ENCODE results near the gene MAP2K3.
"Not testable (repeated sequence)": the region's sequence is repeated elsewhere in the genome, so short reads cannot be mapped to it uniquely, and the experiment has no call there.

Gene MAP2K3

DNA sequence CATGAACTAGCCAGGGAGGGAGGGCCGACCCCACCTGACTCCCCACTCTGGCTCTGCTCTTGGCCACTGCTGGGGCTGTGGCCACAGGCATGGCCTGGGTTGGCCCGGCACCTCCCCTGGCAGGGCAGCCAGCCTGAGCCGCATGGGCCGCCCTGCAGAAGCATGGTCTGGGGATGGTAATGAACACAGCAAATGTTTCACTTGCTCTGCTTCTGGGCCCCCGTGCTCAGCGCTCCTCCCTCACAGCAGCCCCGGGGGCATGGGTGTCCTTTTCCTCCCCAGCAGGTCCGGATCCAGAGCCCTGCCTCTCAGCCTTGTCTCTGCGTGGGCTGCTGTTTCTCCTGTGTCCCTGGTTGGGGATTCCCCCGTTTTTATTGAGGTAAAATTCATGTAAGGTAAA, 60.7 kb downstream of the MAP2K3 start:
- Histone ChIP-seq H3K9me3 (no peaks in the 10 kb centered on the region), H3K4me1 (ENCODE audit: control insufficient read depth in 1 of 2, insufficient read depth in 1 of 2, low read depth in 1 of 2, low read length in 1 of 2) (no peaks in the 10 kb centered on the region), H3K27ac (no peak overlapping the region), H3K4me3 (ENCODE audit: low read depth in 1 of 2, low read length in 1 of 2) (no peak overlapping the region), H3K36me3 (no peaks in the 10 kb centered on the region), H3K27me3 (no peaks in the 10 kb centered on the region)
- TF ChIP-seq, protein P1, sequence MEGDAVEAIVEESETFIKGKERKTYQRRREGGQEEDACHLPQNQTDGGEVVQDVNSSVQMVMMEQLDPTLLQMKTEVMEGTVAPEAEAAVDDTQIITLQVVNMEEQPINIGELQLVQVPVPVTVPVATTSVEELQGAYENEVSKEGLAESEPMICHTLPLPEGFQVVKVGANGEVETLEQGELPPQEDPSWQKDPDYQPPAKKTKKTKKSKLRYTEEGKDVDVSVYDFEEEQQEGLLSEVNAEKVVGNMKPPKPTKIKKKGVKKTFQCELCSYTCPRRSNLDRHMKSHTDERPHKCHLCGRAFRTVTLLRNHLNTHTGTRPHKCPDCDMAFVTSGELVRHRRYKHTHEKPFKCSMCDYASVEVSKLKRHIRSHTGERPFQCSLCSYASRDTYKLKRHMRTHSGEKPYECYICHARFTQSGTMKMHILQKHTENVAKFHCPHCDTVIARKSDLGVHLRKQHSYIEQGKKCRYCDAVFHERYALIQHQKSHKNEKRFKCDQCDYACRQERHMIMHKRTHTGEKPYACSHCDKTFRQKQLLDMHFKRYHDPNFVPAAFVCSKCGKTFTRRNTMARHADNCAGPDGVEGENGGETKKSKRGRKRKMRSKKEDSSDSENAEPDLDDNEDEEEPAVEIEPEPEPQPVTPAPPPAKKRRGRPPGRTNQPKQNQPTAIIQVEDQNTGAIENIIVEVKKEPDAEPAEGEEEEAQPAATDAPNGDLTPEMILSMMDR (IDR thresholded peaks at IDR 0.05) = no peak

DNA sequence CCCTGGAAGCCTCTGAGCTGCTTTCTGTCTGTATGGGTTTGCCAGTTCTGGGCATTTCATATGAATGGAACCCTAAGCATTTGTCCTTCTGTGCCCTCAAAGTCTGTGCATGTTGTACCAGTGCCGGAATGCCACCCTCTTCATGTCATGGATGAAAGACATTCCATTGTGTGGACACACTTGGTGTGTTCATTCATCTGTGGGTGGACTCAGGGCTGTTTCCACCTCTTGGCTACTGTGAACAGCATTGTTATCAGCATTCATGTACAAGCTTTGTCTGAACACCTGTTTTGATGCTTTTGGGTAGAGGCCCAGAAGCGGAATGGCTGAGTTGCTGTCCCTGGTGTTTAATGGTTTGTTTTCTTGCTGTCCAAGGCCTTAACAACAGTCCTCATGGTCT, 61.6 kb downstream of the MAP2K3 start:
- H3K4me1 ChIP-seq (ENCODE audit: control insufficient read depth in 1 of 2, insufficient read depth in 1 of 2, low read depth in 1 of 2, low read length in 1 of 2); H3K27ac ChIP-seq; H3K4me3 ChIP-seq (ENCODE audit: low read depth in 1 of 2, low read length in 1 of 2); H3K27me3 ChIP-seq; H3K36me3 ChIP-seq; H3K9me3 ChIP-seq: not testable (repeated sequence)

DNA sequence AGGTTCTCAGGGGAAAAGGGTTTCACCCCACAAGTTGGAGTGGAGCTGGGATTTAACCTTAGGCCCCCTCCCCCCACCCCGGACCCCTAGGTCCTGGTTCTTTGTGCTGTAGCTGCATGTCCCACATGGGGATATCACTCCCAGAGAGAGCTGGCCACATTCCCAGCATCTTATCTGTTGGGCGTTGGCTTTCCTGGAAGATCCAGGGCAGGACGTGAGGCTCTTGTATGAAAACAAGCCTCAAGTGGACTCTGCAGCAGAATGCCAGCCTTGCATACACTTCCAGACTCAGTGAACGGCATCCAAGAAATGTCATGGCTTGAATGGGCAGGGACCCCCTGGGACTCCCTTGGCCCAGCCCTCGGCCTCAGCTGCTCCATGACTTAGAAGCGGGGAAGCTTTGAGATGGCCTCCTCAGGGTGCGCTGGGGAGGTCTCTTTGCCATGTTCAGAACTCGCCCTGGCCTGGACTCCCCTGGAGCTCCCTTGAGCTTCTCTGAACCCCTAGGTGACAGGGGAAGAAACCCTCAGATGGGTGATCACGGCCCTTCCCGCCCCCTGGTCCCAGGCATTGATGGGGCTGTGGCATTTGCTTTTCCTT, 62.2 kb downstream of the MAP2K3 start:
- H3K36me3 ChIP-seq; H3K4me3 ChIP-seq (ENCODE audit: low read depth in 1 of 2, low read length in 1 of 2); H3K9me3 ChIP-seq; H3K27ac ChIP-seq; H3K27me3 ChIP-seq; H3K4me1 ChIP-seq (ENCODE audit: control insufficient read depth in 1 of 2, insufficient read depth in 1 of 2, low read depth in 1 of 2, low read length in 1 of 2): not testable (repeated sequence)

DNA sequence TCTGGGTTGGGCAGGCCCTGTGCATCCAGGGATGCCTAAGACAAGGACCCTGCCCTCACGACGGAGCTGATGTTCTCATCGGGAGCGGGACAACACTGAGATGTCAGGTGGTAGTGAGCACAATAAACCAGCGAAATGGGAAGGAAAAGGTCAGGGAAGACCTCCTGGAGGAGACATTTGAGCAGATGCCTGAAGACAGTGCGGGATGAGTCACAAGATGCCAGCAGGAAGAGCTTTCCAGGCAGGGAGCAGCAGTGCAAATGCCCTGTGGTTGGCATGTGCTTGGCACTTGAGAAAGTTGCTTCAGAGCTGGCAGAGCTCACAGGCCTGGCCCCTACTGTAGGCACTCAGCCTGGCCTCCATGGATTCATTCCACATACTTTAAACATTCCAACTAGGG, 63.1 kb downstream of the MAP2K3 start:
- H3K27ac ChIP-seq; H3K4me3 ChIP-seq (ENCODE audit: low read depth in 1 of 2, low read length in 1 of 2); H3K36me3 ChIP-seq; H3K9me3 ChIP-seq; H3K27me3 ChIP-seq; H3K4me1 ChIP-seq (ENCODE audit: control insufficient read depth in 1 of 2, insufficient read depth in 1 of 2, low read depth in 1 of 2, low read length in 1 of 2): not testable (repeated sequence)

DNA sequence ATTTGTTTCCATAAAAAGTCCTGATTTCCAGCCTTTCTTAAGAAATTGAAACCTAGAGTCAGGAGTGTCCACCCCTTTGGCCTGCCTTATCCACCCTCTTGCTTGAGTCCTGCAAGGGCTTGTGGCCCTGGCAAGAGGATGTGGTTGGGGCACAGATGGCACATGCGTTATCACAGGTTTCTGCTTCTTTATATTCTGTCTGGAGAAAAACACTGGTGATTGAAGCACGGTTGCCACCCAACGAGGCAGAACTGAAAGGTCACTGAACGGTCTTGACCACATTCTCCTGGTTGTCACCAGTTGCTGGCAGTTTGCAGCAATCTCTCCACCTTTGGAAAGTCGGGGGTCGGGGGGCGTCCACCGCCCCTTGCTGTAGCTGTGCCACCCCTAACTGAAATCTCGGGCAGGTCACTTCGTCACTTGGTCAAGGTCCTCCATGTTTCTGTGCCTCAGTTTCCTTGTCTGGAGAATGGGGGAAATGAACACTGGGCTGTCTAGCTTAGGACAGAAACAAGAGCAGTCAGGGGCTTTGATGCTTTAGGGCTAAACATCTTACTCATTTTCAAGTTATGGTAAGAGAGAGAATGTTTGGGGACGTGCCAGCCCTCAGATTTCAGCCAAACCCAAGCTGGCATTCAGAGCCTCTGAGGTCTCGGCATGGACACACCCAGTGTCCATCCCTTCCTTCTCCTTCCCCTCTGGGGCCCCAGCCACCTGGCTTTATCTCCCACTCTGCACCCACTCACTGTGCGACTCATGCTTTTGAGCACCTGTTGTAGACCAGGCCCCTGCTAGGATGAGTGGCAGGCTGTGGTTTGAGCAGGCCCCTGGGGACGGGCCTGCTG, 63.8 kb downstream of the MAP2K3 start:
- not testable (repeated sequence) for H3K9me3 ChIP-seq; H3K4me1 ChIP-seq (ENCODE audit: control insufficient read depth in 1 of 2, insufficient read depth in 1 of 2, low read depth in 1 of 2, low read length in 1 of 2); H3K27ac ChIP-seq; H3K36me3 ChIP-seq; H3K27me3 ChIP-seq; H3K4me3 ChIP-seq (ENCODE audit: low read depth in 1 of 2, low read length in 1 of 2)

DNA sequence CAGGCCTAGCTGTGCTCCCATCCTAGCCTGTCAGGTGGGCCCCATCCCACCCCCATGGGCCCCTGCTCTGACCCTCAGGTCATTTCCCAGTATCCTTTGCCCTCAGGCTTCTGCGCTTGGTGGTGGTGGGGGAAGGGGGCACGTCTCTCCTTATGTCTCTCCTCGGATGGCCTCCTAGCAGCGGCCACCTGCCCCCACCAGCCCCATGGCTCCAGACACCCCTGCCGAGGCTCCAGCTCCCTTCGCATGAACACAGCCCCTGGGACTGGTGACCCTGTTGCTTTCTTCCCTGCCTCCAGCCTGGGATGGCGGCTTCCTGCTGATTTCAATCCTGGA, 64.4 kb downstream of the MAP2K3 start:
- not testable (repeated sequence) for H3K4me3 ChIP-seq (ENCODE audit: low read depth in 1 of 2, low read length in 1 of 2); H3K9me3 ChIP-seq; H3K27ac ChIP-seq; H3K4me1 ChIP-seq (ENCODE audit: control insufficient read depth in 1 of 2, insufficient read depth in 1 of 2, low read depth in 1 of 2, low read length in 1 of 2); H3K27me3 ChIP-seq; H3K36me3 ChIP-seq

DNA sequence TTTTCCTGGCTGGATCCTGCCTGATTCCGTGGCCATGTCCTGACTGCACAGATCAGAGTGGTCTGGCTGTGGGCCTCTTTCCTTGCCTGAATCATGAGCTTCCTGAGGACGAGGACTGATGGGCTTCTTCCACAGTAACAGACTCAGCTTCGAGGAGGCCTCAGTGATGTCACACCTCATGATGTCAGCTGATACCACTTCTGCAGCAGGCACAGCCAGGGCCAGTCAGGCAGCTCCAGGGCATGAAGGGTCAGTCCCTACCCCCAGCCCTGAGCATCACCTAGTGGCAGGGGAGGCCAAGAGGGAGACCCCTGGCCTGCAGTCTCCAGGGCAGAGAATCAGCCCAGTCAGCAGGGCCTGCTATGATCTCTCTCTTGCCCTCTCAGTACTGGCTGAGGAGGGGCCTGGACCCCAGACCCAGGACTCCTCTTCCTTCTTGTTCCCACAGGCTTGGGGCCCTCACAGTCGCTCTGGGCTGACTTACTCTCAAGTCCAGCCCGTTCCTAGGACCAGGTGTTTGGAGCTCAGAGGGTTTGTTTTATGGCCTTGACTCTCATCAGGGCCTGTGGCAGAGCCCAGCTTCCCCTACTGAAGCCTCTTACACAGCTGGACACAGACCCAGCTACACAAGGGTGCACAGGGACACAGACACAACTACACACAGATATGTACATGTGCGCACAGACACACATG, 65.0 kb downstream of the MAP2K3 start:
- H3K27me3 ChIP-seq; H3K4me1 ChIP-seq (ENCODE audit: control insufficient read depth in 1 of 2, insufficient read depth in 1 of 2, low read depth in 1 of 2, low read length in 1 of 2); H3K4me3 ChIP-seq (ENCODE audit: low read depth in 1 of 2, low read length in 1 of 2): not testable (repeated sequence)

DNA sequence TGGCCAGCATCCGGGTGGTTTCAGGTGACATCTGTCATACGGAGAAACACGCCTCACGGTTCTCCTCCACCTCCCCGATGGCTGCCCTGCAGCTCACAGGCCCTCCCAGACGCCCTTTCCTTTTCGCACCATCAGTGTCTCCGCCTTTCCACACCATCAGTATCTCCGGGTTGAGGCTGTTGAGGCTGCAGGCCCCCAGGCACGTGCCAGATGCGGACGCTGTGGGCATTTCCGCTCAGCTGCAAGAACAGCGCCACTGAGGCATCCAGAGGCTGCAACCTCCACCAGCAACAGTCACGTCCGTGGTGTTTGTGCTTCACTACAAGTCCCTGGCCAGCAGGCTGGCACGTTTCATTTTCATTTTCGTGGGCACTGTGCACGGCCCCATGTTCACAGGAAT, 66.0 kb downstream of the MAP2K3 start:
- H3K4me3 ChIP-seq (ENCODE audit: low read depth in 1 of 2, low read length in 1 of 2); H3K27me3 ChIP-seq; H3K36me3 ChIP-seq; H3K27ac ChIP-seq; H3K9me3 ChIP-seq; H3K4me1 ChIP-seq (ENCODE audit: control insufficient read depth in 1 of 2, insufficient read depth in 1 of 2, low read depth in 1 of 2, low read length in 1 of 2): not testable (repeated sequence)

More for the DNA sequence above, 65.0 kb downstream of the MAP2K3 start:
- not testable (repeated sequence) for H3K27ac ChIP-seq, H3K9me3 ChIP-seq, H3K36me3 ChIP-seq

DNA sequence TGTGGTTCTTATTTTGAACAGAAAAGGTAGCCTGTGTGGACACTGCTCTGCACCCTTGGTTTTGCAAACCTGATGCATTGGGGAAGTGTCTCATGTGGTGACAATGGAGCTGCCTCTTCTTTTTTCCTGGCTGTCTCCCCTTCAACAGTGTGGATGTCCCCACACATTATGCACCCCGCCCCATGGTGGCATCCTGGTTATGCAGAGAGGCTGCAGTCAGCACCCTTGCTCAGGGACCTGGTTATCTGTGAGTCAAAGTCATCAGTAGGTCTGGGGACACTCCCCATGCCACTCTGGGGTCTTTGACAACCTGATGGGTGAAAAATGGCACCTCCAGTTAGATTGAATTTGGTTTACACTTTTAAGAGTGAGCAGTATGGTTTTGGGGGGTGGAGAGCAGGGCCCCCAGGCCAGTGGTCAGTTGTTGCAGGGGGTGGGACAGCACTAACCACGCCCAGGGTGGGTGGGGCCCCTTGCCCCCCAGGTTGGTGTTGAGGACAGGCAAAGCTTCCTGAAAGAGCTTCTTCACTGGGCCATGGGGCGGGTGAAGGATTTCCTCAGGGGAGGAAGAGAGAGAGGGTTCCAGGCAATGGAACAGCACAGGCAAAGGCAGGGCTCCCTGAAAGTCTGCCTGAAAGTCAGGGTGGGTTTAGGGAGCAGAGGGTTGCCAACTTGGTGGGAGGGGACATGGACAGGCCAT, 67.0 kb downstream of the MAP2K3 start:
- no peaks in the 10 kb centered on the region for H3K27me3 ChIP-seq
- no peak overlapping the region for H3K4me3 ChIP-seq (ENCODE audit: low read depth in 1 of 2, low read length in 1 of 2)
- H3K9me3 ChIP-seq = no peaks in the 10 kb centered on the region
- no peaks in the 10 kb centered on the region for H3K36me3 ChIP-seq
- TF ChIP-seq, protein P1 (IDR thresholded peaks at IDR 0.05) = no peak
- H3K27ac ChIP-seq = no peak overlapping the region
- H3K4me1 ChIP-seq (ENCODE audit: control insufficient read depth in 1 of 2, insufficient read depth in 1 of 2, low read depth in 1 of 2, low read length in 1 of 2) = peaks cover 8% of the 10 kb centered on the region in 2 experiments

Data from neutrophil (primary cell).